Naive thymus-derived CD4-positive, alpha-beta T cell (primary cell): ENCODE data around the gene TTC16. TPM values are rescaled to one million over a fixed set of nuclear protein-coding genes. Genes with fewer than 3 reads are reported as not detected.
A peak's percentile ranks its signal among the peaks of the same experiment; 100 is the strongest.

Source experiments
- ATAC-seq: fragments of 150-1000 bp; cut with Tn5 transposase; 2 replicates; pipeline ENCODE4 v1.10.0; 2021; ENCODE audit warnings: mild to moderate bottlenecking, moderate library complexity
- CTCF ChIA-PET: fragments of 350-600 bp; sonication (Branson Sonifier 250); formaldehyde crosslinking; loops from one replicate; lab custom pipeline; 2021; ENCODE audit warnings: antibody characterized with exemption; lab: Charles Lee
- POLR2A ChIA-PET: fragments of 350-600 bp; sonication (Branson Sonifier 250); formaldehyde crosslinking; loops from one replicate; lab custom pipeline; 2021; ENCODE audit warnings: antibody characterized with exemption, inconsistent platforms; lab: Charles Lee
- DNase-seq, 9 donors: peaks; one replicate each; pipeline versions ENCODE4 v3.0.0 to v3.0.0-alpha.2; 2020 to 2022; ENCODE audit warnings: mixed read lengths in 1 of 9
- H3K27ac ChIP-seq: one replicate; pipeline ENCODE4 v1.7.0; 2013; ENCODE audit warnings: mild to moderate bottlenecking, low read depth, low read length, moderate library complexity
- H3K27me3 ChIP-seq, 2 donors: one replicate each; pipeline ENCODE4 v1.7.0; 2013; ENCODE audit warnings: low read length in 2 of 2, mild to moderate bottlenecking in 2 of 2, moderate library complexity in 2 of 2; ENCODE audit not compliant: control insufficient read depth in 2 of 2, insufficient read depth in 2 of 2
- H3K36me3 ChIP-seq, 3 experiments: 1 replicate in 2 of 3; 2 replicates in 1 of 3; pipeline ENCODE4 v1.7.0; 2013; ENCODE audit warnings: low read length in 3 of 3, mild to moderate bottlenecking in 3 of 3, moderate library complexity in 1 of 3; ENCODE audit not compliant: insufficient read depth in 3 of 3, control insufficient read depth in 2 of 3
- H3K4me1 ChIP-seq, 2 donors: one replicate each; pipeline ENCODE4 v1.7.0; 2013; ENCODE audit warnings: low read length in 2 of 2, mild to moderate bottlenecking in 2 of 2, moderate library complexity in 1 of 2; ENCODE audit not compliant: control insufficient read depth in 2 of 2, insufficient read depth in 2 of 2
- H3K4me3 ChIP-seq: 2 replicates; pipeline ENCODE4 v1.7.0; 2013; ENCODE audit warnings: mild to moderate bottlenecking, low read length
- H3K9me3 ChIP-seq, 3 experiments: 1 replicate in 2 of 3; 2 replicates in 1 of 3; pipeline ENCODE4 v1.7.0; 2013; ENCODE audit warnings: low read length in 3 of 3; ENCODE audit not compliant: control insufficient read depth in 2 of 3
- H3K27ac Mint-ChIP-seq, 9 donors: one replicate each; pipeline ENCODE4 v1.8.0; 2020 to 2022; ENCODE audit warnings: mixed read lengths in 9 of 9, mild to moderate bottlenecking in 8 of 9, moderate library complexity in 5 of 9, inconsistent platforms in 2 of 9
- H3K27me3 Mint-ChIP-seq, 5 donors: one replicate each; pipeline ENCODE4 v1.8.0; 2021 to 2022; ENCODE audit warnings: mixed read lengths in 5 of 5, mild to moderate bottlenecking in 1 of 5
- H3K36me3 Mint-ChIP-seq, 5 donors: one replicate each; pipeline ENCODE4 v1.8.0; 2020 to 2022; ENCODE audit warnings: mixed read lengths in 5 of 5, mild to moderate bottlenecking in 3 of 5, inconsistent platforms in 1 of 5
- H3K4me1 Mint-ChIP-seq, 7 donors: one replicate each; pipeline ENCODE4 v1.8.0; 2020 to 2022; ENCODE audit warnings: mixed read lengths in 7 of 7, mild to moderate bottlenecking in 3 of 7, inconsistent platforms in 1 of 7
- H3K4me3 Mint-ChIP-seq, 10 donors: one replicate each; pipeline ENCODE4 v1.8.0; 2020 to 2022; ENCODE audit warnings: mild to moderate bottlenecking in 10 of 10, mixed read lengths in 10 of 10, moderate library complexity in 6 of 10, inconsistent platforms in 2 of 10
- H3K9me3 Mint-ChIP-seq, 11 donors: one replicate each; pipeline ENCODE4 v1.8.0; 2020 to 2022; ENCODE audit warnings: mixed read lengths in 11 of 11, mild to moderate bottlenecking in 4 of 11, inconsistent platforms in 1 of 11, moderate library complexity in 1 of 11
- intact Hi-C, 2 donors: fragments of 100-400 bp; cut with micrococcal nuclease; formaldehyde crosslinking; loops; one replicate each; pipeline ENCODE4 v1.15.1; 2023
- polyA plus RNA-seq, 2 donors: library from polyadenylated mRNA; unstranded; fragments of 300-500 nt; fragmentation: Illumina TruSeq; gene quantifications; one replicate each; pipeline ENCODE4 v1.2.3, GENCODE V29; 2021
- total RNA-seq, 6 experiments: library from RNA in 5 of 6; stranded (reverse) in 5 of 6; gene quantifications; 1 replicate in 5 of 6; 2 replicates in 1 of 6; pipeline ENCODE4 v1.2.3 and lab custom pipeline; 2021 to 2026

The TTC16 gene
- total and polyA plus RNA-seq, 7 experiments from 2014 or later = 0.29 to 9.9 (median 4.6) TPM

GRCh38 chr9:127711831-127712274 is 4.0 kb upstream of the TTC16 start:
- Histone ChIP-seq H3K27me3 (no peaks in the 10 kb centered on the region), H3K4me3 (no peak overlapping the region), H3K4me1 (peaks cover 14 to 22% of the 10 kb centered on the region in 2 donors), H3K36me3 (peaks cover 0 to 5% (median 0%) of the 10 kb centered on the region in 3 experiments), H3K27ac (no peak overlapping the region), H3K9me3 (peaks cover 0 to 4% (median 0%) of the 10 kb centered on the region in 3 experiments)
- ATAC-seq = no peak
- ChIA-PET CTCF (interaction anchor here (1.0 kb wide), 1 partner anchor 23 kb away, joined by 4 read pairs; the partner anchor contains the start of gene TOR2A), POLR2A (no interaction called here)
- H3K36me3 Mint-ChIP-seq = peaks cover 0 to 7% (median 0%) of the 10 kb centered on the region in 5 donors
- no peak overlapping the region for H3K27ac Mint-ChIP-seq
- H3K4me3 Mint-ChIP-seq = peak overlapping the region in 2 of 10 donors; percentile 9 to 47
- no peaks in the 10 kb centered on the region for H3K27me3 Mint-ChIP-seq
- intact Hi-C loops = no loop called here
- H3K4me1 Mint-ChIP-seq = peaks cover 20 to 48% (median 29%) of the 10 kb centered on the region in 7 donors
- H3K9me3 Mint-ChIP-seq = peaks cover 0 to 2% (median 0%) of the 10 kb centered on the region in 11 donors
- DNase-seq = no peak

- no peak overlapping the region for H3K27ac ChIP-seq
- H3K36me3 Mint-ChIP-seq = peaks cover 0 to 7% (median 0%) of the 10 kb centered on the region in 5 donors
- no peaks in the 10 kb centered on the region for H3K27me3 ChIP-seq
- H3K36me3 ChIP-seq = peaks cover 0 to 5% (median 0%) of the 10 kb centered on the region in 3 experiments
- DNase-seq (no peak), ATAC-seq (no peak)
- peaks cover 0 to 4% (median 0%) of the 10 kb centered on the region in 3 experiments for H3K9me3 ChIP-seq
- peaks cover 0 to 2% (median 0%) of the 10 kb centered on the region in 11 donors for H3K9me3 Mint-ChIP-seq
- ChIA-PET POLR2A (no interaction called here), CTCF (no interaction called here)
- peaks cover 14 to 20% of the 10 kb centered on the region in 2 donors for H3K4me1 ChIP-seq
- H3K4me3 Mint-ChIP-seq = peak overlapping the region in 4 of 10 donors; percentile 14 to 66 (median 36)
- no peaks in the 10 kb centered on the region for H3K27me3 Mint-ChIP-seq
- intact Hi-C loops = no loop called here
- H3K4me3 ChIP-seq = no peak overlapping the region
- peaks cover 19 to 42% (median 26%) of the 10 kb centered on the region in 7 donors for H3K4me1 Mint-ChIP-seq
- peak overlapping the region in 1 of 9 donors; percentile 9 for H3K27ac Mint-ChIP-seq
Observed at GRCh38 chr9:127712371-127712770, 3.5 kb upstream of the TTC16 start.

- DNase-seq (no peak), ATAC-seq (no peak)
- Mint-ChIP-seq H3K27ac (no peak overlapping the region), H3K36me3 (peaks cover 0 to 7% (median 0%) of the 10 kb centered on the region in 5 donors), H3K9me3 (peaks cover 0 to 2% (median 0%) of the 10 kb centered on the region in 11 donors), H3K4me3 (peak overlapping the region in 3 of 10 donors; percentile 14 to 66 (median 21)), H3K27me3 (no peaks in the 10 kb centered on the region), H3K4me1 (peaks cover 19 to 37% (median 22%) of the 10 kb centered on the region in 7 donors)
- peaks cover 0 to 4% (median 0%) of the 10 kb centered on the region in 3 experiments for H3K9me3 ChIP-seq
- no peak overlapping the region for H3K27ac ChIP-seq
- POLR2A ChIA-PET = no interaction called here
- H3K27me3 ChIP-seq = no peaks in the 10 kb centered on the region
- H3K4me3 ChIP-seq = no peak overlapping the region
- H3K36me3 ChIP-seq = peaks cover 0 to 5% (median 0%) of the 10 kb centered on the region in 3 experiments
- CTCF ChIA-PET = no interaction called here
- intact Hi-C loops = no loop called here
- peaks cover 14 to 16% of the 10 kb centered on the region in 2 donors for H3K4me1 ChIP-seq
Observed at GRCh38 chr9:127712867-127713266, 3.0 kb upstream of the TTC16 start.

- H3K27me3 Mint-ChIP-seq = no peaks in the 10 kb centered on the region
- CTCF ChIA-PET = interaction anchor here (2.2 kb wide), 1 partner anchor 21 kb away, joined by 11 read pairs; the partner anchor contains the start of gene TOR2A
- H3K9me3 Mint-ChIP-seq = no peaks in the 10 kb centered on the region
- intact Hi-C loops = loop anchor here in 1 of 2 donors (2.0 kb wide), 1 partner anchor 15 kb away; no protein-coding TSS in a partner anchor
- Histone ChIP-seq H3K4me3 (no peak overlapping the region), H3K9me3 (no peaks in the 10 kb centered on the region), H3K27me3 (no peaks in the 10 kb centered on the region), H3K36me3 (peaks cover 0 to 5% (median 0%) of the 10 kb centered on the region in 3 experiments), H3K4me1 (peaks cover 17 to 21% of the 10 kb centered on the region in 2 donors), H3K27ac (no peak overlapping the region)
- DNase-seq (no peak), ATAC-seq (no peak)
- POLR2A ChIA-PET = interaction anchor here (1.2 to 1.9 kb wide), 2 partner anchors 21 to 101 kb away, joined by 4 to 6 read pairs; partner anchors contain the start of gene TOR2A
- peaks cover 19 to 39% (median 22%) of the 10 kb centered on the region in 7 donors for H3K4me1 Mint-ChIP-seq
- H3K36me3 Mint-ChIP-seq = peaks cover 0 to 1% (median 0%) of the 10 kb centered on the region in 5 donors
- H3K27ac Mint-ChIP-seq = peak overlapping the region in 6 of 9 donors; percentile 38 to 98 (median 68)
- H3K4me3 Mint-ChIP-seq = peak overlapping the region; percentile 61 to 99 (median 84)
Observed at GRCh38 chr9:127714020-127714750, 1.7 kb upstream of the TTC16 start.

GRCh38 chr9:127714951-127715469 is 869 bp upstream of the TTC16 start:
- DNase-seq = peak in 1 of 9 donors; percentile 54

GRCh38 chr9:127716412-127716811 is 533 bp downstream of the TTC16 start:
- no peaks in the 10 kb centered on the region for H3K27me3 Mint-ChIP-seq
- Histone ChIP-seq H3K27me3 (no peaks in the 10 kb centered on the region), H3K4me3 (peak overlapping the region; percentile 85), H3K9me3 (no peaks in the 10 kb centered on the region), H3K4me1 (peaks cover 29 to 31% of the 10 kb centered on the region in 2 donors), H3K27ac (peak overlapping the region; percentile 89), H3K36me3 (peaks cover 0 to 5% (median 0%) of the 10 kb centered on the region in 3 experiments)
- H3K9me3 Mint-ChIP-seq = no peaks in the 10 kb centered on the region
- no peaks in the 10 kb centered on the region for H3K36me3 Mint-ChIP-seq
- ATAC-seq (no peak), DNase-seq (no peak)
- H3K4me3 Mint-ChIP-seq = peak overlapping the region; percentile 93 to 100 (median 98)
- intact Hi-C loops = loop anchor here (1.0 to 5.0 kb wide), 5 partner anchors 69 to 351 kb away; partner anchors contain the start of genes STXBP1 (in 2 of the 2), NAIF1 (in 1 of the 2) and SLC25A25 (in 1 of the 2)
- POLR2A ChIA-PET = interaction anchor here (0.6 to 1.9 kb wide), 10 partner anchors 9 to 253 kb away, joined by 3 to 10 read pairs (median 4); partner anchors contain the start of genes CDK9, CFAP157 and TOR2A
- H3K4me1 Mint-ChIP-seq = peaks cover 27 to 48% (median 29%) of the 10 kb centered on the region in 7 donors
- peak overlapping the region; percentile 86 to 99 (median 97) for H3K27ac Mint-ChIP-seq
- CTCF ChIA-PET = interaction anchor here (1.2 kb wide), 1 partner anchor 19 kb away, joined by 3 read pairs; the partner anchor contains the start of gene TOR2A

More at GRCh38 chr9:127714951-127715469, 869 bp upstream of the TTC16 start:
- Mint-ChIP-seq H3K9me3 (no peaks in the 10 kb centered on the region), H3K4me3 (peak overlapping the region; percentile 93 to 100 (median 98)), H3K4me1 (peaks cover 26 to 46% (median 29%) of the 10 kb centered on the region in 7 donors), H3K36me3 (no peaks in the 10 kb centered on the region), H3K27ac (peak overlapping the region; percentile 86 to 99 (median 97)), H3K27me3 (no peaks in the 10 kb centered on the region)
- ChIA-PET POLR2A (interaction anchor here (0.8 to 1.9 kb wide), 7 partner anchors 12 to 201 kb away, joined by 3 to 10 read pairs (median 4); partner anchors contain the start of genes ST6GALNAC4 and TOR2A), CTCF (interaction anchor here (2.2 kb wide), 1 partner anchor 20 kb away, joined by 11 read pairs; the partner anchor contains the start of gene TOR2A)
- Histone ChIP-seq H3K4me1 (peaks cover 25 to 29% of the 10 kb centered on the region in 2 donors), H3K27me3 (no peaks in the 10 kb centered on the region), H3K4me3 (peak overlapping the region; percentile 85), H3K36me3 (peaks cover 0 to 5% (median 0%) of the 10 kb centered on the region in 3 experiments), H3K27ac (peak overlapping the region; percentile 89), H3K9me3 (no peaks in the 10 kb centered on the region)
- peak; percentile 1 for ATAC-seq
- intact Hi-C loops = loop anchor here (1.0 to 5.0 kb wide), 12 partner anchors 16 to 413 kb away; partner anchors contain the start of genes LRSAM1 (in 2 of the 2), RPL12 (in 2 of the 2), STXBP1 (in 2 of the 2) and TOR2A (in 2 of the 2)
